ENCODE results near the gene ECI1. TPM values are rescaled to one million over a fixed set of nuclear protein-coding genes. Genes with fewer than 3 reads are reported as not detected.
"Not testable (repeated sequence)": the region's sequence is repeated elsewhere in the genome, so short reads cannot be mapped to it uniquely, and the experiment has no call there.

The ECI1 gene
- total RNA-seq, 1 experiment from 2014 or later: 95.4 TPM

DNA sequence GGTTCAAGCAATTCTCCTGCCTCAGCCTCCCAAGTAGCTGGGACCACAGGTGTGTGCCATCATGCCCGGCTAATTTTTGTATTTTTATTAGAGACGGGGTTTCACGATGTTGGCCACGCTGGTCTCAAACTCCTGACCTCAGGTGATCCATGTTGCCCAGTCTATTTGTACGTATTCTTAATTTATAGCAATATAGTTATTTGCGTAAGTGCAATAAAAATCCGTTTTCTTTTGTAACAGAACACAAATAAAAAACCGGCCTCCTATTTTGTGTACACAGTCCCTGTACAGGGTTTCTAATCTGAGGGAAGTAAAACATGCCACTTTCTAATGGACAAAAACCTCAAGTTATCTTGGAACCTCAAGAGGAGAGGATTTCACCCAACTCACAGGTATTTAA is 8.9 kb upstream of the ECI1 start:
- no peak overlapping the region for H3K14ac ChIP-seq (ENCODE audit: insufficient read depth, low read length)
- no peak overlapping the region for H2BK15ac ChIP-seq (ENCODE audit: low read depth, low read length)
- H3K9me3 Mint-ChIP-seq: no peaks in the 10 kb centered on the region
- no peaks in the 10 kb centered on the region for H3K9me3 ChIP-seq (ENCODE audit: control insufficient read depth, low read depth, low read length)
- H3K23ac ChIP-seq (ENCODE audit: insufficient read length, low read depth, low read length): no peak overlapping the region
- no peak overlapping the region for H3K27ac Mint-ChIP-seq
- no peak overlapping the region for H3K9ac ChIP-seq (ENCODE audit: extremely low read depth, insufficient read length, low read length)
- no peak overlapping the region for H2BK120ac ChIP-seq (ENCODE audit: low read depth, low read length, poor library complexity, severe bottlenecking)
- H3K27ac ChIP-seq (ENCODE audit: insufficient read length, low read depth, low read length): no peak overlapping the region
- peaks cover 2% of the 10 kb centered on the region for H4K20me1 ChIP-seq (ENCODE audit: control insufficient read depth, insufficient read depth, insufficient read length)
- H2BK12ac ChIP-seq (ENCODE audit: insufficient read length, low read depth, low read length): no peak overlapping the region
- no peak overlapping the region for H3K4ac ChIP-seq (ENCODE audit: low read depth, low read length)
- H3K4me1 ChIP-seq (ENCODE audit: insufficient read depth, low read length): no peaks in the 10 kb centered on the region
- peaks cover 18% of the 10 kb centered on the region for H3K79me2 ChIP-seq (ENCODE audit: insufficient read depth, low read length)
- H3K56ac ChIP-seq (ENCODE audit: insufficient read length, low read depth, low read length): no peak overlapping the region
- H4K5ac ChIP-seq (ENCODE audit: insufficient read length, low read depth, low read length): no peak overlapping the region
- H3K27me3 Mint-ChIP-seq (ENCODE audit: low read depth): no peaks in the 10 kb centered on the region
- peaks cover 7 to 9% of the 10 kb centered on the region in 2 experiments for H3K4me1 Mint-ChIP-seq
- no peaks in the 10 kb centered on the region for H3K27me3 ChIP-seq (ENCODE audit: insufficient read depth, low read length)
- no peak overlapping the region for H2BK5ac ChIP-seq (ENCODE audit: insufficient read length, low read length)
- no CpG with 5 or more reads among the region's 8 CpGs for WGBS (ENCODE audit: extremely low coverage, insufficient read length, low lambda C conversion rate)
- no peak overlapping the region for H2BK20ac ChIP-seq (ENCODE audit: low read depth, low read length, poor library complexity, severe bottlenecking)
- no peak overlapping the region for H2AK5ac ChIP-seq (ENCODE audit: insufficient read length, low read length)
- H3T11ph ChIP-seq (ENCODE audit: low read length): no peak overlapping the region
- TF ChIP-seq, protein P1, sequence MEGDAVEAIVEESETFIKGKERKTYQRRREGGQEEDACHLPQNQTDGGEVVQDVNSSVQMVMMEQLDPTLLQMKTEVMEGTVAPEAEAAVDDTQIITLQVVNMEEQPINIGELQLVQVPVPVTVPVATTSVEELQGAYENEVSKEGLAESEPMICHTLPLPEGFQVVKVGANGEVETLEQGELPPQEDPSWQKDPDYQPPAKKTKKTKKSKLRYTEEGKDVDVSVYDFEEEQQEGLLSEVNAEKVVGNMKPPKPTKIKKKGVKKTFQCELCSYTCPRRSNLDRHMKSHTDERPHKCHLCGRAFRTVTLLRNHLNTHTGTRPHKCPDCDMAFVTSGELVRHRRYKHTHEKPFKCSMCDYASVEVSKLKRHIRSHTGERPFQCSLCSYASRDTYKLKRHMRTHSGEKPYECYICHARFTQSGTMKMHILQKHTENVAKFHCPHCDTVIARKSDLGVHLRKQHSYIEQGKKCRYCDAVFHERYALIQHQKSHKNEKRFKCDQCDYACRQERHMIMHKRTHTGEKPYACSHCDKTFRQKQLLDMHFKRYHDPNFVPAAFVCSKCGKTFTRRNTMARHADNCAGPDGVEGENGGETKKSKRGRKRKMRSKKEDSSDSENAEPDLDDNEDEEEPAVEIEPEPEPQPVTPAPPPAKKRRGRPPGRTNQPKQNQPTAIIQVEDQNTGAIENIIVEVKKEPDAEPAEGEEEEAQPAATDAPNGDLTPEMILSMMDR (conservative IDR thresholded peaks at IDR 0.05): no peak
- H3K18ac ChIP-seq (ENCODE audit: insufficient read length, low read depth, low read length): no peak overlapping the region
- no peak for DNase-seq
- H3K23me2 ChIP-seq (ENCODE audit: insufficient read length, low read depth, low read length, poor library complexity, severe bottlenecking): no peaks in the 10 kb centered on the region
- H3K79me1 ChIP-seq (ENCODE audit: insufficient read depth, low read depth, low read length, poor library complexity, severe bottlenecking): peaks cover 6% of the 10 kb centered on the region
- H3K36me3 Mint-ChIP-seq (ENCODE audit: insufficient read depth in 1 of 3, low read depth in 3 of 3): peaks cover 77 to 100% (median 94%) of the 10 kb centered on the region in 3 experiments
- no peak overlapping the region for H4K91ac ChIP-seq (ENCODE audit: insufficient read length, low read depth, low read length)
- H4K8ac ChIP-seq (replicated peaks; ENCODE audit: insufficient read length, low read depth, low read length): no peak overlapping the region
- no peak overlapping the region for H3K4me2 ChIP-seq (ENCODE audit: insufficient read depth, insufficient read length, low read length)
- H3K4me3 Mint-ChIP-seq: no peak overlapping the region
- H2AFZ ChIP-seq (ENCODE audit: low read length): no peak overlapping the region

DNA sequence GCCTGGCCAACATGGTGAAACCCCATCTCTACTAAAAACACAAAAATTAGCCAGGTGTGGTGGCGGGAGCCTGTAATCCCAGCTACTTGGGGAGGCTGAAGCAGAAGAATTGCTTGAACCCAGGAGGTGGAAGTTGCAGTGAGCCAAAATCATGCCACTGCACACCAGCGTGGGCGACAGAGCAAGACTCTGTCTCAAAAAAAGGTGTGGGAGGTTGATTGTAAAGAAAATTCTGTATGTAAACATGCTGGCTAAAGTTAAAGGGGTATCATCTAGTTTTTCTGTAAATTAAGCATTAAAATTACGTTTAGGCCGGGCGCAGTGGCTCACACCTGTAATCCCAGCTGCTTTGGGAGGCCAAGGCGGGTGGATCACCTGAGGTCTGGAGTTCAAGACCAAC is 7.1 kb upstream of the ECI1 start:
- H4K5ac ChIP-seq (ENCODE audit: insufficient read length, low read depth, low read length); H3K4me1 ChIP-seq (ENCODE audit: insufficient read depth, low read length); H3K9me3 ChIP-seq (ENCODE audit: control insufficient read depth, low read depth, low read length); H3K9ac ChIP-seq (ENCODE audit: extremely low read depth, insufficient read length, low read length); H3K79me1 ChIP-seq (ENCODE audit: insufficient read depth, low read depth, low read length, poor library complexity, severe bottlenecking); H3K4me1 Mint-ChIP-seq; H2BK20ac ChIP-seq (ENCODE audit: low read depth, low read length, poor library complexity, severe bottlenecking); H3K4me2 ChIP-seq (ENCODE audit: insufficient read depth, insufficient read length, low read length); H2AK5ac ChIP-seq (ENCODE audit: insufficient read length, low read length); H3K27me3 Mint-ChIP-seq (ENCODE audit: low read depth); DNase-seq; H2AFZ ChIP-seq (ENCODE audit: low read length); H3K56ac ChIP-seq (ENCODE audit: insufficient read length, low read depth, low read length); H3K23ac ChIP-seq (ENCODE audit: insufficient read length, low read depth, low read length); H3K23me2 ChIP-seq (ENCODE audit: insufficient read length, low read depth, low read length, poor library complexity, severe bottlenecking); H4K91ac ChIP-seq (ENCODE audit: insufficient read length, low read depth, low read length); H3K4me3 Mint-ChIP-seq; H2BK5ac ChIP-seq (ENCODE audit: insufficient read length, low read length); H3K79me2 ChIP-seq (ENCODE audit: insufficient read depth, low read length); H2BK15ac ChIP-seq (ENCODE audit: low read depth, low read length); H4K8ac ChIP-seq (replicated peaks; ENCODE audit: insufficient read length, low read depth, low read length); H3K27me3 ChIP-seq (ENCODE audit: insufficient read depth, low read length); H3K4ac ChIP-seq (ENCODE audit: low read depth, low read length); H3K27ac ChIP-seq (ENCODE audit: insufficient read length, low read depth, low read length); H3K9me3 Mint-ChIP-seq; H3K18ac ChIP-seq (ENCODE audit: insufficient read length, low read depth, low read length); H3K14ac ChIP-seq (ENCODE audit: insufficient read depth, low read length); H2BK12ac ChIP-seq (ENCODE audit: insufficient read length, low read depth, low read length); H3T11ph ChIP-seq (ENCODE audit: low read length); H4K20me1 ChIP-seq (ENCODE audit: control insufficient read depth, insufficient read depth, insufficient read length); H2BK120ac ChIP-seq (ENCODE audit: low read depth, low read length, poor library complexity, severe bottlenecking): not testable (repeated sequence)
- Mint-ChIP-seq H3K36me3 (ENCODE audit: insufficient read depth in 1 of 3, low read depth in 3 of 3) (peaks cover 70 to 99% (median 90%) of the 10 kb centered on the region in 3 experiments), H3K27ac (peak overlapping the region in 1 of 3 experiments; percentile 64; a peak in 1 of 7 replicates)
- WGBS (ENCODE audit: extremely low coverage, insufficient read length, low lambda C conversion rate): no CpG with 5 or more reads among the region's 7 CpGs
